GM23338 (cell line): ENCODE results near the gene SCAPER. TPM values are rescaled to one million over a fixed set of nuclear protein-coding genes. Genes with fewer than 3 reads are reported as not detected.
"Not testable (repeated sequence)": the region's sequence is repeated elsewhere in the genome, so short reads cannot be mapped to it uniquely, and the experiment has no call there.

Experiments
- ATAC-seq: fragments of 200-7000 bp; cut with Tn5 transposase; 3 replicates; pipeline ENCODE4 v1.9.1; 2020
- DNase-seq: peaks from one replicate; pipeline ENCODE4 v3.0.0-alpha.2; 2015; ENCODE audit warnings: low spot score
- H2AFZ ChIP-seq: fragments of 200-600 bp; sonication (generic); 2 replicates; pipeline ENCODE4 v1.8.0; 2016; ENCODE audit warnings: antibody characterized with exemption, mild to moderate bottlenecking, moderate library complexity
- H3F3A ChIP-seq: fragments of 200-600 bp; sonication (generic); replicated peaks from 2 replicates; pipeline ENCODE4 v1.8.0; 2017; ENCODE audit warnings: antibody characterized with exemption, mixed run types, low read depth
- H3K27ac ChIP-seq: fragments of 200-600 bp; sonication (generic); 2 replicates; pipeline ENCODE4 v1.6.1; 2016; ENCODE audit warnings: low read depth
- H3K27me3 ChIP-seq: fragments of 200-600 bp; sonication (generic); 2 replicates; pipeline ENCODE4 v1.8.0; 2016; ENCODE audit warnings: mild to moderate bottlenecking, mixed run types, moderate library complexity; ENCODE audit not compliant: insufficient read depth
- H3K36me3 ChIP-seq: fragments of 200-600 bp; sonication (generic); 2 replicates; pipeline ENCODE4 v1.8.0; 2016; ENCODE audit warnings: mild to moderate bottlenecking; ENCODE audit not compliant: insufficient read depth
- H3K4me1 ChIP-seq: fragments of 200-600 bp; sonication (generic); 2 replicates; pipeline ENCODE4 v1.8.0; 2016; ENCODE audit warnings: mild to moderate bottlenecking, moderate library complexity; ENCODE audit not compliant: insufficient read depth
- H3K4me2 ChIP-seq: fragments of 200-600 bp; sonication (generic); 2 replicates; pipeline ENCODE4 v1.7.1; 2017; ENCODE audit warnings: mixed run types
- H3K4me3 ChIP-seq: fragments of 200-600 bp; sonication (generic); 2 replicates; pipeline ENCODE4 v1.6.1; 2016; ENCODE audit warnings: mixed run types
- H3K79me2 ChIP-seq: fragments of 200-600 bp; sonication (generic); replicated peaks from 2 replicates; pipeline ENCODE4 v1.8.0; 2017; ENCODE audit warnings: mild to moderate bottlenecking; ENCODE audit not compliant: insufficient read depth
- H3K9me2 ChIP-seq: fragments of 200-600 bp; sonication (generic); 2 replicates; pipeline ENCODE4 v1.8.0; 2017; ENCODE audit not compliant: insufficient read depth
- H4K20me1 ChIP-seq: fragments of 200-600 bp; sonication (generic); replicated peaks from 2 replicates; pipeline ENCODE4 v1.8.0; 2017; ENCODE audit warnings: mild to moderate bottlenecking; ENCODE audit not compliant: insufficient read depth
- H3K27ac Mint-ChIP-seq: 2 replicates; pipeline ENCODE4 v1.8.0; 2020; ENCODE audit warnings: inconsistent platforms, mild to moderate bottlenecking, moderate library complexity, mixed read lengths
- H3K27me3 Mint-ChIP-seq: 3 replicates; pipeline ENCODE4 v1.8.0; 2022; ENCODE audit warnings: low read depth, mild to moderate bottlenecking, moderate library complexity, mixed read lengths, inconsistent platforms; ENCODE audit not compliant: insufficient read depth, poor library complexity
- H3K36me3 Mint-ChIP-seq: 3 replicates; pipeline ENCODE4 v1.8.0; 2021; ENCODE audit warnings: low read depth, mild to moderate bottlenecking, inconsistent platforms, moderate library complexity, mixed read lengths
- H3K4me1 Mint-ChIP-seq: 3 replicates; pipeline ENCODE4 v1.8.0; 2020; ENCODE audit warnings: mild to moderate bottlenecking, inconsistent platforms, mixed read lengths
- H3K4me3 Mint-ChIP-seq: 3 replicates; pipeline ENCODE4 v1.8.0; 2021; ENCODE audit warnings: moderate library complexity, mild to moderate bottlenecking, inconsistent platforms, mixed read lengths
- H3K9me3 Mint-ChIP-seq: 3 replicates; pipeline ENCODE4 v1.8.0; 2020; ENCODE audit warnings: moderate library complexity, mild to moderate bottlenecking, inconsistent platforms, mixed read lengths
- CREB1 ChIP-seq: fragments of 250-450 bp; sonication (Bioruptor Pico); IDR thresholded peaks from 2 replicates; pipeline ENCODE4 v1.5.0; 2020; ENCODE audit warnings: low read depth, mild to moderate bottlenecking, moderate library complexity
- JUNB ChIP-seq: IDR thresholded peaks from one replicate; pipeline ENCODE4 v1.6.1; 2016; ENCODE audit warnings: antibody characterized with exemption; ENCODE audit not compliant: unreplicated experiment
- NANOG ChIP-seq: IDR thresholded peaks from 2 replicates; pipeline ENCODE4 v1.6.1; 2016; ENCODE audit warnings: antibody characterized with exemption, borderline replicate concordance
- POLR2AphosphoS5 ChIP-seq: IDR thresholded peaks from 2 replicates; pipeline ENCODE4 v1.6.1; 2016; ENCODE audit warnings: antibody characterized with exemption, low read depth
- STAT1 ChIP-seq: IDR thresholded peaks from one replicate; pipeline ENCODE4 v1.6.1; 2016; ENCODE audit warnings: antibody characterized with exemption; ENCODE audit not compliant: unreplicated experiment
- ZNF114 ChIP-seq: fragments of 250-450 bp; sonication (Bioruptor Pico); IDR thresholded peaks from 2 replicates; pipeline ENCODE4 v1.5.0; 2020; ENCODE audit warnings: mild to moderate bottlenecking, moderate library complexity
- ZNF331 ChIP-seq: fragments of 250-450 bp; sonication (Bioruptor Pico); IDR thresholded peaks from 2 replicates; pipeline ENCODE4 v1.5.0; 2020; ENCODE audit warnings: low read depth, mild to moderate bottlenecking, moderate library complexity
- polyA plus RNA-seq: library from polyadenylated mRNA; unstranded; fragments of >200 nt; fragmentation: Nextera tagmentation; extraction: Ambion mirVana; gene quantifications from 2 replicates; pipeline ENCODE4 v1.2.1, GENCODE V29; 2016
- total RNA-seq: library from RNA; depleted of rRNA; stranded (reverse); fragments of >200 nt; shearing (Covaris generic); gene quantifications from 2 replicates; pipeline ENCODE4 v1.2.3, GENCODE V29; 2014
- TF ChIP-seq, protein P1 (sequence below): fragments of 250-450 bp; sonication (Bioruptor Pico); IDR thresholded peaks from 2 replicates; pipeline ENCODE4 v1.5.0; 2020; ENCODE audit warnings: mild to moderate bottlenecking, moderate library complexity
- TF ChIP-seq, protein P2 (sequence below): IDR thresholded peaks from one replicate; pipeline ENCODE4 v1.6.1; 2018; ENCODE audit warnings: antibody characterized with exemption; ENCODE audit not compliant: unreplicated experiment
- TF ChIP-seq, protein P3 (sequence below): IDR thresholded peaks from 2 replicates; pipeline ENCODE4 v1.6.1; 2016; ENCODE audit warnings: antibody characterized with exemption
- TF ChIP-seq, protein P4 (sequence below), 2 experiments: fragments of 200-600 bp in 1 of 2; sonication (generic) in 1 of 2; conservative IDR thresholded peaks; 2 replicates each; pipeline versions ENCODE4 v1.5.1 to v1.6.1; 2016 to 2017; ENCODE audit warnings: antibody characterized with exemption in 2 of 2, low read depth in 2 of 2, mild to moderate bottlenecking in 2 of 2, moderate library complexity in 1 of 2

The SCAPER gene
- total and polyA plus RNA-seq, 2 experiments from 2014 or later, result 9.1 to 17.6 TPM

GRCh38 chr15:76510663-76511062 lies 394.5 kb downstream of the SCAPER start:
- not testable (repeated sequence) for H3K36me3 ChIP-seq, H3K36me3 Mint-ChIP-seq, H3K27ac ChIP-seq, H3K4me2 ChIP-seq, H3K4me3 Mint-ChIP-seq, H3F3A ChIP-seq, H2AFZ ChIP-seq, ATAC-seq, H3K27ac Mint-ChIP-seq, H4K20me1 ChIP-seq, H3K4me3 ChIP-seq, H3K9me2 ChIP-seq, H3K4me1 Mint-ChIP-seq, H3K4me1 ChIP-seq, H3K27me3 ChIP-seq, H3K27me3 Mint-ChIP-seq, H3K9me3 Mint-ChIP-seq, H3K79me2 ChIP-seq, DNase-seq

DNA sequence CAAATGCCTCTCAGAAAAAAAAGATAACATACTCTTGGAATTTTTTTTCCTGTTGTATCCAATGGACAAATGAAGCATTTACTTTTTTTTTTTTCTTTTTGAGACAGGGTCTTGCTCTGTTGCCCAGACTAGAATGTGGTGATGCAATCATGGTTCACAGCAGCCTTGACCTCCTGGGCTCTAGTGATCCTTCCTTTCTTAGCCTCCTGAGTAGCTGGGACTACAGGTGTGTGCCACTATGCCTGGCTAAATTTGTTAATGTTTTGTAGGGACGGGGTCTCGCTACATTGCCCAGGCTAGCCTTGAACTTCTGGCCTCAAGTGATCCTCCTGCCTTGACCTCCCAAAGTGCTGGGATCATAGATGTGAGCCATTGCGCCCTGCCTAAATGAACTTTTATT lies 401.3 kb downstream of the SCAPER start:
- Histone ChIP-seq H3K9me2 (no peaks in the 10 kb centered on the region), H4K20me1 (peaks cover 2% of the 10 kb centered on the region; the same call in 1 of the 2 replicates), H3F3A (no peaks in the 10 kb centered on the region), H3K27ac (no peak overlapping the region), H3K4me2 (no peak overlapping the region), H3K36me3 (no peaks in the 10 kb centered on the region), H3K27me3 (no peaks in the 10 kb centered on the region), H2AFZ (no peak overlapping the region), H3K4me1 (no peaks in the 10 kb centered on the region), H3K79me2 (no peaks in the 10 kb centered on the region), H3K4me3 (no peak overlapping the region)
- Mint-ChIP-seq H3K4me1 (no peaks in the 10 kb centered on the region), H3K27ac (no peak overlapping the region), H3K27me3 (peaks cover 2% of the 10 kb centered on the region), H3K4me3 (no peak overlapping the region), H3K36me3 (no peaks in the 10 kb centered on the region), H3K9me3 (no peaks in the 10 kb centered on the region)
- ATAC-seq (no peak), DNase-seq (no peak)
- TF ChIP-seq, protein P1, sequence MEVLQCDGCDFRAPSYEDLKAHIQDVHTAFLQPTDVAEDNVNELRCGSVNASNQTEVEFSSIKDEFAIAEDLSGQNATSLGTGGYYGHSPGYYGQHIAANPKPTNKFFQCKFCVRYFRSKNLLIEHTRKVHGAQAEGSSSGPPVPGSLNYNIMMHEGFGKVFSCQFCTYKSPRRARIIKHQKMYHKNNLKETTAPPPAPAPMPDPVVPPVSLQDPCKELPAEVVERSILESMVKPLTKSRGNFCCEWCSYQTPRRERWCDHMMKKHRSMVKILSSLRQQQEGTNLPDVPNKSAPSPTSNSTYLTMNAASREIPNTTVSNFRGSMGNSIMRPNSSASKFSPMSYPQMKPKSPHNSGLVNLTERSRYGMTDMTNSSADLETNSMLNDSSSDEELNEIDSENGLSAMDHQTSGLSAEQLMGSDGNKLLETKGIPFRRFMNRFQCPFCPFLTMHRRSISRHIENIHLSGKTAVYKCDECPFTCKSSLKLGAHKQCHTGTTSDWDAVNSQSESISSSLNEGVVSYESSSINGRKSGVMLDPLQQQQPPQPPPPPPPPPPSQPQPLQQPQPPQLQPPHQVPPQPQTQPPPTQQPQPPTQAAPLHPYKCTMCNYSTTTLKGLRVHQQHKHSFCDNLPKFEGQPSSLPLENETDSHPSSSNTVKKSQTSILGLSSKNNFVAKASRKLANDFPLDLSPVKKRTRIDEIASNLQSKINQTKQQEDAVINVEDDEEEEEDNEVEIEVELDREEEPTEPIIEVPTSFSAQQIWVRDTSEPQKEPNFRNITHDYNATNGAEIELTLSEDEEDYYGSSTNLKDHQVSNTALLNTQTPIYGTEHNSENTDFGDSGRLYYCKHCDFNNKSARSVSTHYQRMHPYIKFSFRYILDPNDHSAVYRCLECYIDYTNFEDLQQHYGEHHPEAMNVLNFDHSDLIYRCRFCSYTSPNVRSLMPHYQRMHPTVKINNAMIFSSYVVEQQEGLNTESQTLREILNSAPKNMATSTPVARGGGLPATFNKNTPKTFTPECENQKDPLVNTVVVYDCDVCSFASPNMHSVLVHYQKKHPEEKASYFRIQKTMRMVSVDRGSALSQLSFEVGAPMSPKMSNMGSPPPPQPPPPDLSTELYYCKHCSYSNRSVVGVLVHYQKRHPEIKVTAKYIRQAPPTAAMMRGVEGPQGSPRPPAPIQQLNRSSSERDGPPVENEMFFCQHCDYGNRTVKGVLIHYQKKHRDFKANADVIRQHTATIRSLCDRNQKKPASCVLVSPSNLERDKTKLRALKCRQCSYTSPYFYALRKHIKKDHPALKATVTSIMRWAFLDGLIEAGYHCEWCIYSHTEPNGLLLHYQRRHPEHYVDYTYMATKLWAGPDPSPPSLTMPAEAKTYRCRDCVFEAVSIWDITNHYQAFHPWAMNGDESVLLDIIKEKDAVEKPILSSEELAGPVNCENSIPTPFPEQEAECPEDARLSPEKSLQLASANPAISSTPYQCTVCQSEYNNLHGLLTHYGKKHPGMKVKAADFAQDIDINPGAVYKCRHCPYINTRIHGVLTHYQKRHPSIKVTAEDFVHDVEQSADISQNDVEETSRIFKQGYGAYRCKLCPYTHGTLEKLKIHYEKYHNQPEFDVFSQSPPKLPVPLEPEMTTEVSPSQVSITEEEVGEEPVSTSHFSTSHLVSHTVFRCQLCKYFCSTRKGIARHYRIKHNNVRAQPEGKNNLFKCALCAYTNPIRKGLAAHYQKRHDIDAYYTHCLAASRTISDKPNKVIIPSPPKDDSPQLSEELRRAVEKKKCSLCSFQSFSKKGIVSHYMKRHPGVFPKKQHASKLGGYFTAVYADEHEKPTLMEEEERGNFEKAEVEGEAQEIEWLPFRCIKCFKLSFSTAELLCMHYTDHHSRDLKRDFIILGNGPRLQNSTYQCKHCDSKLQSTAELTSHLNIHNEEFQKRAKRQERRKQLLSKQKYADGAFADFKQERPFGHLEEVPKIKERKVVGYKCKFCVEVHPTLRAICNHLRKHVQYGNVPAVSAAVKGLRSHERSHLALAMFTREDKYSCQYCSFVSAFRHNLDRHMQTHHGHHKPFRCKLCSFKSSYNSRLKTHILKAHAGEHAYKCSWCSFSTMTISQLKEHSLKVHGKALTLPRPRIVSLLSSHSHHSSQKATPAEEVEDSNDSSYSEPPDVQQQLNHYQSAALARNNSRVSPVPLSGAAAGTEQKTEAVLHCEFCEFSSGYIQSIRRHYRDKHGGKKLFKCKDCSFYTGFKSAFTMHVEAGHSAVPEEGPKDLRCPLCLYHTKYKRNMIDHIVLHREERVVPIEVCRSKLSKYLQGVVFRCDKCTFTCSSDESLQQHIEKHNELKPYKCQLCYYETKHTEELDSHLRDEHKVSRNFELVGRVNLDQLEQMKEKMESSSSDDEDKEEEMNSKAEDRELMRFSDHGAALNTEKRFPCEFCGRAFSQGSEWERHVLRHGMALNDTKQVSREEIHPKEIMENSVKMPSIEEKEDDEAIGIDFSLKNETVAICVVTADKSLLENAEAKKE, result no peak
- TF ChIP-seq NANOG (no peak), ZNF331 (CRISPR knock-in tag) (no peak), JUNB (no peak), STAT1 (no peak), CREB1 (CRISPR knock-in tag) (no peak), POLR2AphosphoS5 (no peak), ZNF114 (CRISPR knock-in tag) (no peak)
- TF ChIP-seq, protein P2, sequence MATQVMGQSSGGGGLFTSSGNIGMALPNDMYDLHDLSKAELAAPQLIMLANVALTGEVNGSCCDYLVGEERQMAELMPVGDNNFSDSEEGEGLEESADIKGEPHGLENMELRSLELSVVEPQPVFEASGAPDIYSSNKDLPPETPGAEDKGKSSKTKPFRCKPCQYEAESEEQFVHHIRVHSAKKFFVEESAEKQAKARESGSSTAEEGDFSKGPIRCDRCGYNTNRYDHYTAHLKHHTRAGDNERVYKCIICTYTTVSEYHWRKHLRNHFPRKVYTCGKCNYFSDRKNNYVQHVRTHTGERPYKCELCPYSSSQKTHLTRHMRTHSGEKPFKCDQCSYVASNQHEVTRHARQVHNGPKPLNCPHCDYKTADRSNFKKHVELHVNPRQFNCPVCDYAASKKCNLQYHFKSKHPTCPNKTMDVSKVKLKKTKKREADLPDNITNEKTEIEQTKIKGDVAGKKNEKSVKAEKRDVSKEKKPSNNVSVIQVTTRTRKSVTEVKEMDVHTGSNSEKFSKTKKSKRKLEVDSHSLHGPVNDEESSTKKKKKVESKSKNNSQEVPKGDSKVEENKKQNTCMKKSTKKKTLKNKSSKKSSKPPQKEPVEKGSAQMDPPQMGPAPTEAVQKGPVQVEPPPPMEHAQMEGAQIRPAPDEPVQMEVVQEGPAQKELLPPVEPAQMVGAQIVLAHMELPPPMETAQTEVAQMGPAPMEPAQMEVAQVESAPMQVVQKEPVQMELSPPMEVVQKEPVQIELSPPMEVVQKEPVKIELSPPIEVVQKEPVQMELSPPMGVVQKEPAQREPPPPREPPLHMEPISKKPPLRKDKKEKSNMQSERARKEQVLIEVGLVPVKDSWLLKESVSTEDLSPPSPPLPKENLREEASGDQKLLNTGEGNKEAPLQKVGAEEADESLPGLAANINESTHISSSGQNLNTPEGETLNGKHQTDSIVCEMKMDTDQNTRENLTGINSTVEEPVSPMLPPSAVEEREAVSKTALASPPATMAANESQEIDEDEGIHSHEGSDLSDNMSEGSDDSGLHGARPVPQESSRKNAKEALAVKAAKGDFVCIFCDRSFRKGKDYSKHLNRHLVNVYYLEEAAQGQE, result no peak
- TF ChIP-seq, protein P3, sequence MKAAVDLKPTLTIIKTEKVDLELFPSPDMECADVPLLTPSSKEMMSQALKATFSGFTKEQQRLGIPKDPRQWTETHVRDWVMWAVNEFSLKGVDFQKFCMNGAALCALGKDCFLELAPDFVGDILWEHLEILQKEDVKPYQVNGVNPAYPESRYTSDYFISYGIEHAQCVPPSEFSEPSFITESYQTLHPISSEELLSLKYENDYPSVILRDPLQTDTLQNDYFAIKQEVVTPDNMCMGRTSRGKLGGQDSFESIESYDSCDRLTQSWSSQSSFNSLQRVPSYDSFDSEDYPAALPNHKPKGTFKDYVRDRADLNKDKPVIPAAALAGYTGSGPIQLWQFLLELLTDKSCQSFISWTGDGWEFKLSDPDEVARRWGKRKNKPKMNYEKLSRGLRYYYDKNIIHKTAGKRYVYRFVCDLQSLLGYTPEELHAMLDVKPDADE, result no peak
- TF ChIP-seq, protein P4, sequence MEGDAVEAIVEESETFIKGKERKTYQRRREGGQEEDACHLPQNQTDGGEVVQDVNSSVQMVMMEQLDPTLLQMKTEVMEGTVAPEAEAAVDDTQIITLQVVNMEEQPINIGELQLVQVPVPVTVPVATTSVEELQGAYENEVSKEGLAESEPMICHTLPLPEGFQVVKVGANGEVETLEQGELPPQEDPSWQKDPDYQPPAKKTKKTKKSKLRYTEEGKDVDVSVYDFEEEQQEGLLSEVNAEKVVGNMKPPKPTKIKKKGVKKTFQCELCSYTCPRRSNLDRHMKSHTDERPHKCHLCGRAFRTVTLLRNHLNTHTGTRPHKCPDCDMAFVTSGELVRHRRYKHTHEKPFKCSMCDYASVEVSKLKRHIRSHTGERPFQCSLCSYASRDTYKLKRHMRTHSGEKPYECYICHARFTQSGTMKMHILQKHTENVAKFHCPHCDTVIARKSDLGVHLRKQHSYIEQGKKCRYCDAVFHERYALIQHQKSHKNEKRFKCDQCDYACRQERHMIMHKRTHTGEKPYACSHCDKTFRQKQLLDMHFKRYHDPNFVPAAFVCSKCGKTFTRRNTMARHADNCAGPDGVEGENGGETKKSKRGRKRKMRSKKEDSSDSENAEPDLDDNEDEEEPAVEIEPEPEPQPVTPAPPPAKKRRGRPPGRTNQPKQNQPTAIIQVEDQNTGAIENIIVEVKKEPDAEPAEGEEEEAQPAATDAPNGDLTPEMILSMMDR (conservative IDR thresholded peaks at IDR 0.05; ENCODE audit: low read depth in 2 of 2), result no peak
